ENCODE measurements around the gene IGFL1.
"Not testable (repeated sequence)": the region's sequence is repeated elsewhere in the genome, so short reads cannot be mapped to it uniquely, and the experiment has no call there.

Gene IGFL1

DNA sequence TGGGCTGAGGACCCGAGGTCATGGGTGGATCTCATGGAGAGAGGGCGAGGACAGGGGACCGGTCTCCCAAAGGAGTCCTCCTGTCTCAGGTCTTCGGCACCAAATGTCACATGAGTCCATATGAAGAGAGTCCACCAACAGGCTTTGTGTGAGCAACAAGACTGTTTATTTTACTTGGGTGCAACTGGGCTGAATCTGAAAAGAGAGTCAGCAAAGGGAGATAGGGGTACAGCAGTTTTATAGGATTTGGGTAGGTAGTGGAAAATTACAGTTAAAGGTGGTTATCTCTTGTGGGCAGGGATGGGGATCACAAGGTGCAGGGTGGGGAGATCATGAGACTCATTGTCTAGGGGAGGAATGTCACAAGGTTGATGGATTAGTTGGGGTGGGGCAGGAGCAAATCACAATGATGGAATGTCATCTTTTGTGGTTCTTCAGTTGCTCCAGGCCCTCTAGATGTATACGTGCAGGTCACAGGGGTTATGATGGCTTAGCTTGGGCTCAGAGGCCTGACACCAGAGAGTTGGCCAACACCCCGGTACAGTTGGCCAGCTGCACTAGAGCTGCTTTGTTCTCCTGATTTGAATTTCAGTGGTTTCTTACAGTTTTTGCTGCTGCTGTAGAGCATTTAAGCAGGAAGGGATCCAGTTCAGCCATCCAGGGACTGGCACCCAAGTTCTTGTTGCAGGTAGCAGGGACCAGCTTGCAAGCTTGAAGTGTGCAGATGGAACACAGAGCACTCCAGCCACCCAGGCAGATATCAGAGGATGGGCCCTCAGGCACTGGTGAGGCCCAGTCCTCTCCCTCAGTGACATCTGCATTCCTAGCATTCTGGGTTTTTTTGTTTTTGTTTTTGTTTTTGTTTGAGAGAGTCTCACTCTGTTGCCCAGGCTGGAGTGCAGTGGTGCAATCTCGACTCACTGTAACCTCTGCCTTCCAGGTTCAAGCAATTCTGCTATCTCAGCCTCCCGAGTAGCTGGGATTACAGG, 26.4 kb upstream of the IGFL1 start:
- DNase-seq: no peak

DNA sequence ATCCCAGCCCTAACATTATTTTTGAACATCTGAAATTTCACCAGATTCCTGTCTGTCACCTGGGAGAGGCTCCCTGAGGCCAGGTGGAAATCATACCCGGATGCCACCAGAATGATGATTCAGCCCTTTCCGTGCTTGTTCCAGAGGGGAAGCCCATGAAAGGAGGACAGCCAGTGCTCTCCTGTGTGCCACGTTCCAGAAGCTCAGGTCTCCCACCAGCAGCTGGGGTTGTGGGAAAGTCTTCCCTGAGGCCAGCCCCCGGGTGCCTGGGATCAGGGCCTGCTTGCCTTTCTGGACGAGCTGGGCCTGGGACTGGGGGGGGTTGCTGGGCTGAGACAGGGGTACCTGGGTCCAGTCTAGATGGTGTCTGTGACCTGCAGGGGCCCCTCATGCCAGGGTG, 25.5 kb upstream of the IGFL1 start:
- no peak for DNase-seq

DNA sequence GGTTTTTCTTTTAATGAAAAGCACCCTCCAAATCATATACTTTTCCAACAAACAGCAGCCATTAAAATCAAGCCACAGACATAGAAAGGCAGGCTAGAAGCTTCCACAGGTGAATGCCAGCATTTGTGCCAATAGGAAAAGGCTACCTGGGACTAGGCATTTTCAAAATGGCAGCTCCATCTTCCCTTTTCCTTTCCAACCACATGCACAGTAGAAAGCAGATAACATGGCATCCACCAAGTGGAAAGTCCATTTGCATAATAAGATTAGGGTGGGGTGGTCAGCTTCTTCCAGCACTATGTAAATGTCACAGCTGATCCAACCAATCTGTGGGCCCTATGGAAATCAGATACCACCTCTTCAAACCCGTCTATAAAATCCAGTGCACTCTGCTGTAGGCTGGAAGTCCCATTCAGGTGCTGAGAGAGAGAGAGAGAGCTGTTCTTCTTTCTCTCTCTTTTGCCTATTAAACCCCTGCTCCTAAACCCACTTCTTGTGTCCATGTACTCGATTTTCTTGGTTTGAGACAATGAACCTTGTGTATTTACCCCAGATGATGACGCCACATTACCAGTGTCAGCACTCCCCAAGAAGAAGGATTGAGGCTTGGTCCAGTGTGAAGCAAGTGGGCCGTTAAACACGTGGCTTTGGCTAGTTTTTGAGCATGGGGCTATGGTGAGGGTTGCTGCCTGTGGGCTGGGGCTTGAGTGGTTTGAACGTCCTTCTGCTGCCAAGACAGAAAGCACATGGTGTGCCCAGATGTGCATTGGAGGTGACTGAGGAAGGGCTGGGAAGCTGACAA, 24.2 kb upstream of the IGFL1 start:
- no peak for DNase-seq

DNA sequence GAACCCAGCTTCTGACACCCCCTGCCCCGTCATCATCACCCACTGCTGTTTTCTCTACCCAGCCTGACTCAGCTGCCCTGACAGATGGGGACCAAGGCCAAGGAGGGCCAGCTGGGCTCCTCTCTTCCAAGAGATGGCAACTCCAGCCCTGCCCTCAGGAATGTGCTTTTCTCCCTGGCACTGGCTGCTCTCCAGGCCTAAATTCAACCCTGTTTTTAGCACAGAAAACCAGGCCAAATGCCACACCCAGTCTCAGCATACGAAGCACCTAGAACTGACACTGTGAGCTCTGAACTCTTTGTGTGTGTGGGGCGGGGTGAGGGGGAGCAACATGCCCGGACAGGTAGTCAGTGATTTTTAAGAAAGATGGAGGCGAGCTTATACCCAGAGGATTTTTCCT, 23.4 kb upstream of the IGFL1 start:
- DNase-seq: no peak

DNA sequence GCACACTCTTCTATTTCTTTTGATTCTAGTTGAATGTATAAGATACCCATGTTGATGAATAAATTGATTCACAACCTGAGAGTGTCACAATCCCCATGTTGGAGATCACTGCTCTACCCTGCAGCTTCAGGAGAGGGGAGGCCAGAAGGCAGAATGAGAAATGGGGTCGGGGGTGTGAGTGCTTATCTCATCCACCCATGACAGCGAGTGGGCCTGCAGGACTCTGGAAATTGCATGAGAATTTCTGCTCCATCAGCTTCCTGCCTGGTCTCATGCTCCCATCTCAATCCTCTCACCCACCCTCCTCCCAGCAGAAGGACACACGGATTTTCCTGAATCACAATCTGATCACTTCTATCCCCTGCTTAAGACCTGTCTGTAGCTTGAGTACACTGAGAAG, 22.9 kb upstream of the IGFL1 start:
- no peak for DNase-seq

DNA sequence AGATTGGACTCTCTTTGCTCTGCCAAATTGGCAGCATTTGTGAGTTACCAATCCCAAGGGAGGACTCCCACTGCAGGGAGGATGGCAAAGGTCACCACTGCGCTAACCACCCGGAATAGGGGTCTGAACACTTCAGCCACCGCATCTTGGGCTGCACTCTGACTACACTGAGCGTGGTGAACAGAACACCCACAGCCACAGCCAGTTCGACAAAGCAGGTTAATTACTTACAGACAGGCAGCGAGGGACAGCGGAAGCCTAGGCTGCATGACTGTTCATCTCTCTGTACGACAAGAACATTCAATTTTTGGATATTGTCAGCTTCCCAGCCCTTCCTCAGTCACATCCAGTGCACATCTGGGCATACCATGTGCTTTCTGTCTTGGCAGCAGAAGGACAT, 21.7 kb upstream of the IGFL1 start:
- DNase-seq: not testable (repeated sequence)

DNA sequence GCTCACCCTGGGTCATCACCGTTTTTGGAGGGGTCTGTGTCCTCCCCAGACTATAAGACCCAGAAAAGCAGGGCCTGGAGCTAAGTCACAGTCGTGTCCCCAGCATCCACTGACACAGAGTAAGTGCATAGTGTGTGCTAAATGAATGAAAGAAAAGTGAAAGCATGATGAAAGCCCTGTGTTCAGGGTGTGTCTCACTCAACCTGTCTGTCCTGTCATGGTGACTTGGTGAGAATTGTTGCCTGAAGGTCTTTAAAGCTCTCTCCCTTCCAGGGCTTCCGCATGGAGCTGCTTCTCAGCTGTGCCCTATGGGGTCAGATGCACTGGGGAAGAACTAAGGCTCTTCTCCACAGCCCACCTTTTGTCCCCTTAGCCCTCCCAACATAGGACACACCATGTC, 20.5 kb upstream of the IGFL1 start:
- no peak for DNase-seq

DNA sequence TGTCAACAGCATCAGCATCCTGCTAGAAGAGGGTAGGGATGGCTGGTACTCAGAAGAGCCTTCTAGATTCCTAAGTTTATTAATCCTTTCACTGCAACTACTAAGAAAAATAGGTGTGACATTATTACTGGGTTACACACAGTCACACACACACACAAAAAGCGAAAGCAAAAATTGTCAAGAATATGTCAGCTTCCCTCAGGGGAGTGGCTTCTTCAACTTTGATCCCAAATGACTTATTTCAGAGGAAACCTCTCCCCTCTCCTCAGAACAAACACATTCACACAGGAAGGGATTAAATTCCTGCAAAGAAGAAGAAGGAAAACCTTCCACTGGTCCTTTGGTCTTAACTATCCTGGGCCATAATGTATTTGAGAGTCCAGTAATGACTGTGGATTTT, 20.1 kb upstream of the IGFL1 start:
- no peak for DNase-seq

DNA sequence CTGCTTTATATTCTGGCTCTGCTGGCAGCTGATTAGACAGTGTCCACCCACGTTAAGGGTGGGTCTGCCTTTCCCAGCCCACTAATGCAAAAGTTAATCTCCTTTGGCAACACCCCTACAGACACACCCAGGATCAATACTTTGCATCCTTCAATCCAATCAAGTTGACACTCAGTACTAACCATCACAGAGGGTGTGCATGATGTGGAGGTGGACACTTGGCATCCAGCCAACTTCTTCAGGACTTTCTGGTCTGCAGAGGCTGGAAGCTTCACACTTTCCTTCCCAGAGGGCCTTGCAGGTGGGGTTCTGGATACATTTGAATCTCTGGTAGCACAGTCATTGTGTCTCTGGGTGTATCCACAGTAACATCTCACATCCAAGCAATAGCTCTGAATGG, 18.9 kb upstream of the IGFL1 start:
- no peak for DNase-seq

DNA sequence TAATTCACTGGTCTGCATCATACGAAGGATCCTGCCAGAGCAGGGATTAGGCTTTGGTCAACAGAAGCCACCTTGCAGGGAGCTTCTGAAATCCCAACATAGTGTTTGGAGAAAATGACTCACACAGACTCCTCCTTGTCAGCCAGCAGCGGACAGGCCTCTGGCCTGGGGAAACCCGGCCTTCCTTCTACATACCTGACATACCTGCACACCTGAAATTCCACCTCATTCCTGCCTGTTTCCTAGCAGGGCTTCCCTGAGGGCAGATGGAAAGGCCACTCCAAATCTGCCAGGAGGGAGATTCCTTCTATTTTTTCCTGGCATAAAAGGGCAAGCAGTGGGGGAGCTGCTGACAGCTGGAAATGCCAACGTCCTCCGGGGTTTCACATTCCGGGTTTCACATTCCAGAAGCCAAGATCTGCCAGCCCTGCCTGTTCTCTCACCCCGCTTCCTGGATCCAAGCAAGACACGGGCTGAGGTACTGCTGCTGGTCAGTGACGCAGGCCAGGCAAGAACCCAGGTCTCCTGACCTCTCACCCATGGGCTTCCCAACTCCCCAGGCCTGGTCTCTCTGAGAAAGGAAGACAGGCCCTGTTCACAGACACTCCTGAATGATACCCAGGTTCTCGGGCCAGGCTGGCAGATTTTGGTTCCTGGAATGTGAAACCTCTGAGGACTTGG, 18.2 kb upstream of the IGFL1 start:
- no peak for DNase-seq

DNA sequence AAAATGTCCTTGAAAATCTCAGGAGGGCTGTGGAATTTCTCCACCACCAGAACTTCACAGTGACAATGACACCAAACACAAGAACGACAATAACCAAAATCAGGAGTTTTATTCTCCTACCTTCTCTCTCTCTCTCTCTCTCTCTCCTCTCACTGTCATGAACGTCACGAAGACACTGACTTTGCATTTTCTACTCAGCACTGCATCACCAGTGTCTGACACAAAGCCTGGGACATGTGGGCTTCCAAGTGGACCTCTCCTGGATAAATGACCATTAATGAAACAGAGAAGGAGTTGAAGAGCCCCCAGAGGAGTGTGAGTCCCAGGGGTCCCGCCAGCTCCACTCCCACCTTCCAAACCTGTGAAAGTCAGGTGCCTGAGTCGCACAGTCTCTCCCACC, 16.9 kb upstream of the IGFL1 start:
- not testable (repeated sequence) for DNase-seq

DNA sequence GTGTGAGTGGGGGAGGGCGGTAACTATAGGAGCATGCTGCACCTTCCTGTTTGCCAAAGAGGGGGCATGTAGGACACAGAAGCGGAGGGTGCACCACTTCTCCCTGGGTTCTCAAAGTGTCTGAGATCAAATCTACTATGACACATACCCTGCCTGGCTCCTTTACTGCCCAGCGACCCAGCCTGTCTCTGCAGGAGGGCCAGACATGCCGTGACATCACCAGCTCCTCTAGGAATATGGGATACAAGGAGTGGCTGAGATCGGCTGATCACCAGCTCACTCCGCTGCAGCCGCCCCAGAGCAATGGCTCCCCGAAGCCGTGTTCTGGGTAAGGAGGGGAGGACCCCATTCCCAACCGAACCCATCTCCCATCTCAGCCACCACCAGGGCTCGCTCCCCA, 16.4 kb upstream of the IGFL1 start:
- DNase-seq: no peak

DNA sequence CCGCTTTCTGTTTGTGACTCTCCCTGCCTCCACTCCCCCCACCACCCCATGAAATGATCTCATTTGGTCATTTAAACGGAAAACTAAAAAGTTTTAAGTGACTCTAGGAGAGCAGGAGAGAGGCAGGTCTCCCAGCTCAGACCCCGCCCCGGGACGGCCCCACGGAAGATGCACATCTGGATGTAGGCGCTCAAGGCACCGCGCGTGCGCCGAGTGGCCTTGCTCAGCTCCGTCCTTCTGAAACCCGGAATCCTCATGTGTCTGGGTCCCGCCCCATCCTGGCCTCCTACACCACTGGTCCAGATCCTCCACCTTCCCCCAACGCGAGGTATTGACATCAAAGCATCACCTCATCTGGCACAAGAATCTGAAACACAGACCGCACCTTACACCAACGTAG, 15.7 kb upstream of the IGFL1 start:
- no peak for DNase-seq

DNA sequence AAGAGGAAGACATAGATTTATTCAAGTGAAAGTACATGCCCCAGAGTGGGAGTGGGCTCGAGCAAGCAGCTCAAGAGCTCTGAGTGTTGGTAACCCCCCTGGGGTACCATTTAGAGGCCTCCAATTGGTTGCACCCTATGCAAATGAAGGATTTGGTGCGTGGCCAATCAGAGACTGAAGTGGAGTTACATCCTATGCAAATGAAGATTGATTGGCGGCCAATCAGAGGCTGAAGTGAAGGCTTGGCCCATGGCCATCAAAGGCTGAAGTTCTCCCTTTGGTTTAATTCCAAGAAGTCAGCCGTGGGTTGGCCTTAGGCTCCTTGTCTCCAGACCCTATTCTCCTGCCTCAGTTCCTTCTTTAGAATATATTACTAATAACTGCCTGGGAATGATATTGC, 12.9 kb upstream of the IGFL1 start:
- no peak for DNase-seq

DNA sequence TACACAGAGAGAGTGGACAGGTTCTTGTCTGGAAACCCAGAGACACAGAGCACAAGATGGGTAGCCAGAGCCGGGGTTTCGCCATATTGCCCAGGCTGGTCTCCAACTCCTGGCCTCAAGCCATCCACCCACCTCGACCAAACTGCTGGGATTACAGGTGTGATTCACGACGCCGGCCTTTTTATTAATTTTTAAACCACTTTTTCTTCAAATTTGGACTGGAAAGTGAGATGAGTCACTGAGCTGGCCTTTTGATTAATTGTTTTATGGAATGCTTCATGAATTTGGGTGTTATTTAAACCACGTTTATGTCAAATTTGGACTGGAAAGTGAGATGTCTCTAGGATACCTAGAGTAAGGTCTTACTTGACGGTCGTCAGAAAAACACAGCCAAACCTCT, 12.1 kb upstream of the IGFL1 start:
- no peak for DNase-seq

DNA sequence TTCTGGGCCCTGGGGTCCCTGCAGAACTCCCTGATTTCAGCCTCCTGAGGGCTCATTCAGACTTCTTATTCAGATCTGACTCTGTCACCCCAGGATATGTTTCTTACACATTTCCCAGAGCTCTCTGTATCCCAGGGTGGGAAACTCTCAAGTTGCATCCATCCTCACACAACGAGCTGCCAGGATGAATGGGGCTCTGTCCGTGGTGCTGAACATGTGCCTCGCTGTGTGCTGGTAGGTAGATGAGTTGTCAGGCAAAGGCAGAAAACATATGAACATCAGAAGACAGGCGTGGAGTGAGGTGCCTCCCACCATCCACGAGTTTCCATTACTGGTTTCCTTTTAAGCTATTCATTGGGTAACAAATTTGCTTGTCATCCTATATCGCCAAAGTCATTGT, 11.4 kb upstream of the IGFL1 start:
- no peak for DNase-seq

DNA sequence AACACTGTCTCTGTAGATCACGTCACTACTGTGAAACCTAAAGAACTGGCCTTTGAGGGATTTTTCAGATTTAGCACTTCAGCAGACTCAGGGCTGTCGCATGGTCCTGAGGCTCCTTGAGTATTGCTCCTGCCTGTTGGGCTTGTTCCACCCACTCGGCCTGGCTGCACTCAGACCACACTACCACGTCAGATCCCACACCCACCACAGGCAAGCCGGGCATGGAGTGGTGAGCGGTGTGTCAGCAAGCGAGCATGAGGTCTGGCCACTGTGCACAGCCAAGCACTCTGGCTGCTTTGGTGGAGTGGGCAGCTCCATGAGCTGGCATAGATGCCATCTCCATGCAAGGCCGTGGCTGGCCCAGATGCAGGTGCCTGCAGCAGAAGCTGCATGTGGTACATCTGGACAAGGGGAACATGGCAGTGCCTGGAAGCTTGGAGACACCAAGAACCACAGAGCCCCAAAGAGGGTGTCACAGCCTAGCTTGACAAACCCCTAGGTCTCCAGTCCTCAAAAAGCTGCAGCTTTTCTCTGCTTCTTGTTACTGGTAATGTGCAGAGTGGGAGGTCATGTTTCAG, 9.4 kb upstream of the IGFL1 start:
- DNase-seq: no peak

DNA sequence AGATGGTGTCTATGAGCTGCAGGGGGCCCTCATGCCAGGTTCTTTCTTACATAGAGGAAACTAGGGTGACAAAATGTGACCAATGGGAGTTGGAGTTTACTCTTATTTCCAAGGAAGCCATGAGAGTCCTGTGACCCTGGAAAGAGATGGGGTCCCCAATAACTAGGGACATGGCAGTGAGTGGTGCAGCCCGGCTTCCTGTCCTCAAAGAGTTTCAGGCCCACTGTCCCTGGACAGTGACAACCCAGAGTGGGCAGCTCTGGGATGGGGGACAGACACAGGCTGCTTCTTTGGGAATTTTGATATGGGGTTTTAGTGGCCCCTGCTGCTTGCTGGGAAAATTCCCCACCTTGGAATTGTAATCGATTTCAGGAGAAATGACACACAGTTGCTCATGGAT, 8.4 kb upstream of the IGFL1 start:
- no peak for DNase-seq

DNA sequence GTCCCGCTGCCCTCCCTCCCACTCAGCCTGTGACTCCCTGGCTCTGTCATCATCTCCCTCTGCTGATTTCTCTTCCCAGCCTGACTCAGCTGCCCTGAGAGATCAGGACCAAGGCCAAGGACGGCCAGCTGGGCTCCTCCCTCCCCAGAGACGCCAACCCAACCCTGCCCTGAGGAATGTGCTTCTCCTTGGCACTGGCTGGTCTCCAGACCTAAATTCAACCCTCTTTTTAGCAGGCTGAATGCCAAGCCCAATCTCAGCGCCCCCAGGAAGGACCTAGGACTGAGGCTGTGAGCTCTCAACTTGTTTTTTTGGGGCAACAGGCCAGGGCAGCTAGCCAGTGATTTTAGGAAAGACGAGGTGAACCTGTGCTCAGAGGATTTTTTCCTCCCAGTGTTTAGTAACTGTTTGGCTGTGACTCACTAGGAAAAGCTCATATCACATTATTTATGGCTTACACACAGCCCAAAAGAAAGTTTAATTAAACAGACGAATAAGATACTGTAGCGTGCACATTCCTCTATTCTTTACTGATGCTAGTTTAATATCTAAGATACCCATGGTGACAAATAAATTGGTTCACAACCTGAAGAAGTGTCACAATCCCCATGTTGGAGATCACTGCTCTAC, 7.4 kb upstream of the IGFL1 start:
- no peak for DNase-seq

DNA sequence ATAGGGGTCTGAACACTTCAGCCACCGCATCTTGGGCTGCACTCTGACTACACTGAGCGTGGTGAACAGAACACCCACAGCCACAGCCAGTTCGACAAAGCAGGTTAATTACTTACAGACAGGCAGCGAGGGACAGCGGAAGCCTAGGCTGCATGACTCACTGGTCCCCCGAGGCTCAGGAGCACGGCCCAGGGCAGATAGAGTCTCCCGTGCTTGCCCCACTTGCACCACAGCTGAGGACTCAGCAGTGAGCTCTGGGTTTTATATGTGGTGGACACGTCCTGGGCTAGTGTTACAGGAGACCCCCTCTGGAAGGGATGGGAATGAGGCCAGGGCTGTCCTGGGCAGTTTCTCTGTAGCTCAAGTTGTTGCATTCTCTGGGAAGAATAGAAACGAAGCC, 5.8 kb upstream of the IGFL1 start:
- not testable (repeated sequence) for DNase-seq

DNA sequence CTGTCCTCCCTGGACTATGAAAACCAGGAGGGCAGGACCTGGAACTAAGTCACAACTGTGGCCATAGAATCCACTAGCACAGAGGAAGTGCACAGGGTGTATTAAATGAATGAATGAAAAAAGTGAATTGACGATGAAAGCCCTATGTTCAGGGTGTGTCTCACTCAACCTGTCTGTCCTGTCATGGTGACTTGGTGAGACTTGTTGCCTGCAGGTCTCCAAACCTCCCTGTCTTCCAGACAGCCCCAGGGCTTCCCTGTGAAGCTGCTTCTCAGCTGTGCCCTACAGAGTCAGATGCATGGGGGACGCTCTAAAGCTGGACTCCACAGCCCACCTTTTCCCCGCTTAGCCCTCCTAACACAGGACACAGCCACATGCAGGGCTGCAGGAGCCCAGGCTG, 4.8 kb upstream of the IGFL1 start:
- DNase-seq: no peak

DNA sequence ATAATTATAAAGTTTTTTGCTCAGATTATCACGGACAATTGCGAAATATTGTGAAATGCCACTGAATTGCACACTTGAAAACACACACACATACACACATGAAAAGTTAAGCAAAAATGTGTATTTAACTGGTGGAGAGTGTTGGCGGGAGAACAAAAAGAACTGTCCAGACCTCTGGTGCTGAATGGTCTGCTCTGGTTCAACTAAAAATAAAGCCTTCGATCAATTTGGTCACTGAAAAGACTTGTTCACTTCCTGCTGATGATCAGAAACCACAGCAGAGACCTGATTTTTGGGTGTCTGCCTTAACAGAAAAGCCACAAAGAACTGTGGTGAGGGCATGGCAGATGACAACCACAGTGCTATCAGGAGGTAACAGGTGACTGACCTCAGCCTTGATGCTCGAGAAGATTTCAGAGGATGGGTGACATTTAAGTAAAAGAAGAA, 4.0 kb upstream of the IGFL1 start:
- DNase-seq: no peak
